ENCODE results near the gene G3BP2. TPM values are rescaled to one million over a fixed set of nuclear protein-coding genes. Genes with fewer than 3 reads are reported as not detected.
A peak's percentile ranks its signal among the peaks of the same experiment; 100 is the strongest.

Gene G3BP2
- total and polyA plus RNA-seq, 9 donors, result 31.4 to 122 (median 83.1) TPM

DNA sequence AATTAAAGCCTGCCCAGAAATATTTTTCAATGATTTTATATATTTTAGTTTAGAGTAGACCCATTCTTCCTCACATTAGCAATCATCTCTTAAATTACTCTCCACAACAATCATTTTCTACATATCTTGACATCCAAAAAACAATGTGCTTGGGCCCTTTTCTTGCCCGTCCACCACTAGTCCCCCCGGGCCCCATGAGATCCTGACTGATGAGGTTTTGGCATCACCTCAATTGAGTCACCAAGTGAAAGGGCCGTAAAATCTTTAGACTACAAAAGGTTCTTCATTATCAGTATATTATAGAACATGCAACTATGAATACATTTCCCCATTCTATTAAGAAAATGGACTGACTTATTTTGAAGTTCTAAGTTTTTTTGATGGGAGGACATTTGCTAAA, 38.9 kb downstream of the G3BP2 start:
- intact Hi-C loops (cut with DNase I), result no loop called here

DNA sequence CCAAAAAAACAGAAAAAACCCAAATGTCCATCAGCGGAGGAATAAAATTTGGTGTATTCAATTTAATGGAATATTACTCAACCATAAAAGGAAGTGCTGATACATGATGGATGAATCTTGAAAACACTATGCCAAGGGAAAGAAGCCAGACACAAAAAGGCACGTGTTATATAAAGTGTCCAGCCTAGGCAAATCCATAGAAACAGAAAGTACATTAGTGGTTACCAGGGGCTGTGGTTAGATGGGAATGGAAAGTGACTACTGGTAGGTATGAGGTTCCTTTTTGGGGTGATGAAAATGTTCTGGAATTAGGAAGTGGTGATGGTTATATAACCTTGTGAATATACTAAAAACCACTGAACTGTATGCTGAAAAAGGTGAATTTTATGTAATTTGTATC, 39.4 kb downstream of the G3BP2 start:
- intact Hi-C loops (cut with DNase I), result no loop called here
- TF ChIP-seq EP300 (IDR thresholded peaks at IDR 0.05), result no peak
- no peak for TF ChIP-seq POLR2A (IDR thresholded peaks at IDR 0.05)
- TF ChIP-seq, protein P1, sequence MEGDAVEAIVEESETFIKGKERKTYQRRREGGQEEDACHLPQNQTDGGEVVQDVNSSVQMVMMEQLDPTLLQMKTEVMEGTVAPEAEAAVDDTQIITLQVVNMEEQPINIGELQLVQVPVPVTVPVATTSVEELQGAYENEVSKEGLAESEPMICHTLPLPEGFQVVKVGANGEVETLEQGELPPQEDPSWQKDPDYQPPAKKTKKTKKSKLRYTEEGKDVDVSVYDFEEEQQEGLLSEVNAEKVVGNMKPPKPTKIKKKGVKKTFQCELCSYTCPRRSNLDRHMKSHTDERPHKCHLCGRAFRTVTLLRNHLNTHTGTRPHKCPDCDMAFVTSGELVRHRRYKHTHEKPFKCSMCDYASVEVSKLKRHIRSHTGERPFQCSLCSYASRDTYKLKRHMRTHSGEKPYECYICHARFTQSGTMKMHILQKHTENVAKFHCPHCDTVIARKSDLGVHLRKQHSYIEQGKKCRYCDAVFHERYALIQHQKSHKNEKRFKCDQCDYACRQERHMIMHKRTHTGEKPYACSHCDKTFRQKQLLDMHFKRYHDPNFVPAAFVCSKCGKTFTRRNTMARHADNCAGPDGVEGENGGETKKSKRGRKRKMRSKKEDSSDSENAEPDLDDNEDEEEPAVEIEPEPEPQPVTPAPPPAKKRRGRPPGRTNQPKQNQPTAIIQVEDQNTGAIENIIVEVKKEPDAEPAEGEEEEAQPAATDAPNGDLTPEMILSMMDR (IDR thresholded peaks at IDR 0.05), result no peak
- H3K27me3 ChIP-seq, result no peaks in the 10 kb centered on the region
- no peaks in the 10 kb centered on the region for H3K36me3 ChIP-seq
- no peaks in the 10 kb centered on the region for H3K9me3 ChIP-seq
- WGBS, 3 donors, result 76 to 92% (median 91%) methylated on average over 2 of the region's 2 CpGs
- H3K4me3 ChIP-seq, result no peak overlapping the region
- peaks cover 4% of the 10 kb centered on the region for H3K4me1 ChIP-seq (ENCODE audit: insufficient read depth)
- no peak overlapping the region for H3K27ac ChIP-seq
- no peak for DNase-seq

More for the DNA sequence above, 38.9 kb downstream of the G3BP2 start:
- 89 to 93% (median 90%) methylated on average over 3 of the region's 3 CpGs for WGBS, 3 donors
- Histone ChIP-seq H3K27ac (no peak overlapping the region), H3K36me3 (no peaks in the 10 kb centered on the region), H3K4me1 (ENCODE audit: insufficient read depth) (peaks cover 4% of the 10 kb centered on the region), H3K4me3 (no peak overlapping the region), H3K27me3 (no peaks in the 10 kb centered on the region), H3K9me3 (no peaks in the 10 kb centered on the region)
- no peak for DNase-seq
- TF ChIP-seq EP300 (IDR thresholded peaks at IDR 0.05) (no peak), POLR2A (IDR thresholded peaks at IDR 0.05) (no peak)
- TF ChIP-seq, protein P1 (IDR thresholded peaks at IDR 0.05), result no peak

DNA sequence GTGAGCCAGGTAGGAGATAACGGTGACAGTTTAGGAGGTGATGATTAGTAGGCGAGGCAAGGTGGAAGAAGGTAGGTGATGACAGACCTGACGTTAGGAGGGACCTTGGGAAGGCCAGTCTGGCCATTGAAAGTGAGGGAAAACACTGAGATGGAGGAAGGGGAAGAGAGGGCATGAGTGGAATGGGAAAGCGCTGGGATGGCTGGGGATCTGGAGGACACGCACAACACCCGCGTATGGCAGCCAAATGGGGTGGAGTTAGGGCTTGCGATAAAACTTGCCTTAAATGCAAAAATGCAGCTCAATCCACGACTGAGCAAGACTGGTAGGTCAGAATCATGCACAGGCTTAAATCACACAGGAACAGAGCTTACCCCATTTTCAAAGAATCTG, 42.3 kb downstream of the G3BP2 start:
- Histone ChIP-seq H3K36me3 (no peaks in the 10 kb centered on the region), H3K27me3 (no peaks in the 10 kb centered on the region), H3K27ac (no peak overlapping the region), H3K9me3 (no peaks in the 10 kb centered on the region), H3K4me1 (ENCODE audit: insufficient read depth) (peaks cover 2% of the 10 kb centered on the region), H3K4me3 (peak overlapping the region; percentile 51)
- intact Hi-C loops (cut with DNase I), result no loop called here
- WGBS, 3 donors, result 66 to 83% (median 77%) methylated on average over 9 of the region's 9 CpGs
- TF ChIP-seq POLR2A (IDR thresholded peaks at IDR 0.05) (no peak), EP300 (IDR thresholded peaks at IDR 0.05) (no peak)
- TF ChIP-seq, protein P1 (IDR thresholded peaks at IDR 0.05), result no peak
- DNase-seq, result no peak

DNA sequence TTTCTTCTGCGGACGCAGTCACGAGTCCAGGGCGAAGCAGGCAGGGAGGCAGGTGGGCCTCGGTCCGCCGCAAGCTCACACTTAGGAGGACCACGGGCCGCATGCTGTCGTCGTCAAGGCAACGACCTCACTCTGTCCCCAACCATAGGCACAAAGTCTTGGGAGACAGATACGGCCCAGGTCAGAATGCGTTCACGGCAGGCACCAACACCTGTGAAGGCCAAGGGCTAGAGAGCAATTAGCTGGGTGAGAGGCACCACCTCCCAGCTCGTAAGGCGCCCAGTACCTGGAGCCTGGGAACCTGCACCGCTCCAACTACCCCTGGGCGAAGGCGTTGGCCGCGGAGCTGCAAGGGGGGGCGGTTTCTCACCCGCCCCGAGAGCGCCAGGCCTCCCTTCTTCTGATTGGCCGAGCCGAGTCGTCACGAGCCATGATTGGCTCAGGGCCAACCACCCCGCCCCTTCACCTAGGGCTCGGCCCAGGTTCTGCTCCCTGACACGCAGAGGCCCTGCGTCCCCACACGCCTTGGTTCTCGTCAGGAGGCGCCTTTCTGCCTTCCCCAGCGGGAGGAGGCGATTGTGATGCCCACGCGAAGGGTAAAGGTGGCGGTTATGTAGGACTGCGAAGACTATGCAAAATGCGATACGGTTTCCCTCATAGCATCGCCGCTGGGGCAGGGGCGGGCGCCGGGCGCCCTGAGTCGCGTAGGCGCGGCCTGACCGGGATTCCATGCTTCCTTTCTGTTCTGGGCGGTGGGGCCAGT, 42.9 kb downstream of the G3BP2 start, which contains the start of gene CDKL2:
Gene CDKL2, minus strand, starts transcription at position 355 of the 763 bp plus-strand sequence. CDS start 4,540 bp downstream, outside the sequence.
- Histone ChIP-seq H3K4me1 (ENCODE audit: insufficient read depth) (peaks cover 2% of the 10 kb centered on the region), H3K4me3 (peak within 1 kb of the TSS; percentile 51), H3K36me3 (no peaks in the 10 kb centered on the region), H3K27me3 (no peaks in the 10 kb centered on the region), H3K27ac (no peak within 1 kb of the TSS), H3K9me3 (no peaks in the 10 kb centered on the region)
- 9 to 12% (median 10%) methylated on average over 57 of the region's 57 CpGs for WGBS, 3 donors
- no peak for TF ChIP-seq EP300 (IDR thresholded peaks at IDR 0.05)
- TF ChIP-seq POLR2A (IDR thresholded peaks at IDR 0.05), result no peak
- TF ChIP-seq, protein P1 (IDR thresholded peaks at IDR 0.05), result no peak
- intact Hi-C loops (cut with DNase I), result no loop called here
- DNase-seq, result peak; percentile 74 to 85 (median 78)
